Cerebellar nuclear complex (tissue), 1 donor: Measurements from ENCODE around the gene MBTPS2.
"Not testable (repeated sequence)": the region's sequence is repeated elsewhere in the genome, so short reads cannot be mapped to it uniquely, and the experiment has no call there.

Experiments used
- DNase-seq, 2 experiments: peaks; one replicate each; lab custom pipeline; 2025; lab: John Stamatoyannopoulos, UW

The MBTPS2 gene

DNA sequence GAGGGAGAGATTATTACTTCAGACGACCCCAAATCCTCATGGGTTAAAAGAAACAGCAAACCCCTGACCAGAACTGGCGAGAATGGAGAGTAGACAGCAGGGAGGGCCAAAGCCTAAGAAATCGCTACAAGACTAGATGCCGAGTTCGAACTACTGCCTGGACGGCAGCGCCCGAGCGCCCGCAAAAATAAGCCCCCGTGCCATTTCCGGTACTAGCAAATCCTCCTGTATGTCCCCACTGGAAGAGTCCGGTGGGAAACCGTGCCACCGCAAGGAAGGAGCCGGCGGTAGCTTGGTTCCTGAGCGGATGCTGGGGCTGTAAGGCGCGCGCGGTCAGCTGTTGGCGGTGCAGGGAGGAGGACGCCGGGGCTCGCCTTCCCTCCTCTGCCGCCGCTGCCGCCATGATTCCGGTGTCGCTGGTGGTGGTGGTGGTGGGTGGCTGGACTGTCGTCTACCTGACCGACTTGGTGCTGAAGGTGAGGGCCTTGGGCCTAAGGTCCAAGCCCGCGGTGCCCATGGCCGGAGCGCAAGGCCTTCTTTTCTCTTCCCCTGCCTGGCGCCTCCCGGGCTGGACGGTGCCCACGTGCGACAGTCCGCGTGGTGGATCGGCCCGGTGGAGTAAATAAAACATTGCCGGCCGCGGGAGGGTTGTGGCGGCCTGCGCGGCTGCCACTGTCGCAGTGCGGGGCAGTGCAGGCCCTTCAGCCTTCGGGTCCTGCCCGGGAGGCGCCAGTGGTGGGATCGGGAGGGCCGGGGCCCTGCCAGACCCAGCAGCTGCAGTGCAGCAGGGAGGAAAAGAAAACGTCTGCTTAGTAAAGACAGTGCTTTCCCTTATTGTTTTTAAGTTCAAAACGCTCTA lies at the start of gene MBTPS2:
MBTPS2 (plus strand) TSS at position 284 of the 859 bp plus-strand sequence; CDS start at position 402, 118 bp downstream.
- DNase-seq = no peak

DNA sequence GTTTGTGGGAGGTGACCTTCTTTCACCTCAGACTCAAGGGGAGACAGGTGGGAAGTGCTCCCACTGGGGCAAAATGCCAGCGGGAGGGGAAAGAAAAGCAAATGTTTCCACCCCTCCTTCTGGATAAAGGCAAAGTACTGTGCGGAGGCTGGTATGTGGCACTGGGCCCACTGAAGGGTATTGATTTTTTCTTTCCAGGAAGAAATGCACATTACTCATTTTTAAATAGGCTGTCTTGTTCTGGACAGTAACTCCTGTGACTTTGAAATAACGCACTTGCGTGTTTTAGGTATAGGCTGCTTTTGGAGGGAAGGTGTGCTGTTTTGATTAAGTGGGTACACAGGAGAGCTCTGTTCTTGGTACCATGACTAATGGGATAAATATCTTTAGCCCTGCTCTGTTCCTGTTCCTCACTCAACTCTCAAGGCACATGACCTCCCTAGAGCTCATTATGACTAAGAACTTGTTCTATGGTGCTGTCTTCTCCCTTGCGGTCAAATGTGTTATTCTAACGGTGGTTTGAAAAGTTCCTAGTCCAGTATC lies 40.7 kb upstream of the MBTPS2 start:
- no peak for DNase-seq

DNA sequence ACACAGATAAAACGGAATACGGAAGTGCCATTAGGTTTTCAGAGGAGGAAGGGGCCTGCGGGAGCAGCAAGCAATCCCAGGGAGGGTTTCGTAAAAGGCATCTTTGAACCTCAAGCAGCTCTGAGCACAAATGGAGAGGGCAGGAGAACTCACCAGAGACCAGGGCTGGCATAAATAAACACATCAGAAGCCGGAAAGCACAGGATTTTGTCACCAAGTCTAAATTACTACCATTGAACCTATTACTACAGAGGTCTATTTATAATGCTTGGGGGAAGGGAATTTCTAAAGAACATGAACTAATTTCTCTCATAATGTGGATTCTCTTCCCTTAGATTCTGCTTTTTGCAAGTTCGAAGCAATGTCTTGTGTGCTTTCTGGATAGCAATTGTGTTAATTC lies 39.6 kb upstream of the MBTPS2 start:
- DNase-seq = no peak

DNA sequence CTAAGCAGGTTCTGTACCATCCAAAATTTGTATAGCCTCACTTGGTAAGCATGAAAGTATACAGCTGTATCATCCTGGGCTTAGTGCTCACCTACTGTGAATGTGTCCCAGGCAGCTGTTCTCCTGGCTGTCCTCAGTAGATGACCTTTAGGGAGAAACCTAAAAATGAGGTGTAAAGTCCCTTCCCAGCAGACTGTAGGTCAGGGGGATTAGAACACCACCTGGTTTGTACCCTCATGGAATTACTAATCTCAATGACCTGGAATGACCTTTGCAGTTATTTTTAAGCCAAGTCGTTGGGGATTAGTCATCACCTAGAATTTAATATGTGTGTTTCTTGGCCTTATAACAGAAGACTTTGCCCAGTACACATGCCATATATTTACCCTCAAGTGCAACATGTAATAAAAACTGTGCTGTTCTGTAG lies 39.1 kb upstream of the MBTPS2 start:
- DNase-seq = no peak

DNA sequence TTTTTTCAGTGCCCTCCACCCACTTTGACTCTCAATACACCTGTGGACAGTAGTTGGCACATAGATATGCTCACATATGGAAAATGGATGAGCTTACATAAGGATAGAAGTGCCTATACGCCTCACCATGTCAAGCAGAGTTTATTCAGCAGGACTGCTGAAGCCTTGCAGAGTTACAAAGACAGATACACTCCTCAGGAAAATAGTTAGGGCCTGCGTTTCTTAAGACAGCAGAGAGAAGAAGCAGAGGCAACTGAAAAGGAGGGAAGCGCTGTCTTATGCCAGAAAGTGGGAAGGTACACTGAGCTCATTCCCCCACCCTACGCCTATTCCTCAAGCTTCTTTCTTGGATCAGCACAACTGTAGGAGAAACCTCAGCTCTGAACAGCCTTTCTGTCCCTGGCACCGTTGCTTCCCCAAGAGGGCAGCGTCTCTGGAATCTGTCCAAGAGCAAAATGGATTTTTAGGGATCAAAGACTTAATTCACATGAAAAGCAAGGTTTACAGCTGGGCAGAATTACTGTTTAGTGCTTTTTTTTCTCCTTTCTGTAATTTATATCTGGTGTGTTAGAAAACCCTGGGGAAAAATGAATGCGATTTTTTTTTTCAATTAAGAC lies 37.3 kb upstream of the MBTPS2 start:
- DNase-seq = no peak

DNA sequence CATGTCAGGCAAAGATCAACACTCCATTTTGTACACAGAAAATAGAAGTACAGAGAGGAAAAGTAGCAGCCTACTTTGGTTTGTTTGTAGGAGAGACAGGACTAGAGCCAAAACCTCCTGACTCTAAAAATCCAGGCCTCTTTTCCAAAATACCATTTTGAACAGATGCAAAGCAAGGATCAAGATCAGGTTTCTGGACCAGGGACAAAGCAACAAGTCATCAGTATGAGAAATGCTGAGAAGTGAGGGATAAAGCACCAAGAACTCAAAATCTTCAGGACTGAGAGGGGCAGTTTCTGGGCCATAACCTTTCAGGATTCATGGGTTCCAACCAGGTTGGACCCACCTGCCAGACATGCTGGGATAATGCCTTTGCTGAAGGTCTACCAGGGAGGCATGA lies 36.6 kb upstream of the MBTPS2 start:
- no peak for DNase-seq

DNA sequence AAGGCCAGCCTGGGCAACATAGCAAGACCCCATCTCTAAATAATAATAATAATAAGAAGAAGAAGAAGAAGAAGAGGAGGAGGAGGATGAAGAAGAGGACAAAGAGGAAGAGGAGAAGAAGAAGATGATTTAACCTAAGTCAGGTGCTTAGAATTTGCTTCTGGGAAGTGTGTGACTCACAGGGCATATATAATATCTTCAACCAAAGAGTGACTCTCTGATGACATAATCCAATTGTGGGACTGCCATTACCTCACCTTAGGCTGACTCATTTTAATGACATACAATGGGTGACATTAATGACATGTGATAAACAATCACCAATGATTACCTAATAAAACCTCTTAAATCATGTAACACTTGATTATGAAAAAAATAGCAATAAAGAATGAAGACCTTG lies 32.7 kb upstream of the MBTPS2 start:
- DNase-seq = no peak

DNA sequence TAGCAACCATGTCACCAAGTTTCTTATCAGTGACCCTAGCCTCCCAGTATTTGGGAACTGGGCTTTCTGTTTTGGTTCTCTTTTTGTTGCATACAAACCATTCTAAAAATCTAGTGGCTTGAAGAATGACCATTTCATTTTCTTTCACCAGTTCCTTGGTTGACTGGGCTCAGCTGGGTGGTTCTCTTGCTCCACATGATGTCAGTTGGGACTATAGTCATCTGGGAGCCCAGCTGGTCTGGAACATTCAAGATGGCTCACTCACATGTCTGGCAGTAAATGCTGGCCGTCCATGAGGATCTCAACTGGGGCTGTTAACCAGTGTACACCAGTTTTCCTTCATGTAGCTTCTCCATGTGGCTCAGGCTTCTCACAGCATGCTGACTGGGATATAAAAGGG lies 27.6 kb upstream of the MBTPS2 start:
- DNase-seq = no peak

DNA sequence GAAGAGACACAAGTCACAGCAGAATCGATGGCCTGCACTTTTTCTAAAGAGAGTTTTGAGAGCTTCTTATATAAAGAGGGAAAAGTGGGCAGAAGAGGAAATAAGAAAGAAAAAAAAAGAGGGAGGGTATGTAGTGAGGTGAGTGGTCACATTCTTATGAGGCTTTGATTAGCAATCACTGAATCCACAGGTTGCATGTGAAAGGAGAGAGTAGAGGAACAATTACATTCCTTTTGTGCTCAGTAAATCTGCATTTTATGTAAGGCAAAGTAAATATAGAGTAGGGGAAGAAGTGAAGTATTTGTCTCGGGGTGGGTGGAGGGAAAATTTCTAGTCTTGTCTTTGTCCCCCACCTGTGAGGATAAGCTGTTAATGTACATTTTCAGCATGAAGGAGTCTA lies 26.8 kb upstream of the MBTPS2 start:
- no peak for DNase-seq

DNA sequence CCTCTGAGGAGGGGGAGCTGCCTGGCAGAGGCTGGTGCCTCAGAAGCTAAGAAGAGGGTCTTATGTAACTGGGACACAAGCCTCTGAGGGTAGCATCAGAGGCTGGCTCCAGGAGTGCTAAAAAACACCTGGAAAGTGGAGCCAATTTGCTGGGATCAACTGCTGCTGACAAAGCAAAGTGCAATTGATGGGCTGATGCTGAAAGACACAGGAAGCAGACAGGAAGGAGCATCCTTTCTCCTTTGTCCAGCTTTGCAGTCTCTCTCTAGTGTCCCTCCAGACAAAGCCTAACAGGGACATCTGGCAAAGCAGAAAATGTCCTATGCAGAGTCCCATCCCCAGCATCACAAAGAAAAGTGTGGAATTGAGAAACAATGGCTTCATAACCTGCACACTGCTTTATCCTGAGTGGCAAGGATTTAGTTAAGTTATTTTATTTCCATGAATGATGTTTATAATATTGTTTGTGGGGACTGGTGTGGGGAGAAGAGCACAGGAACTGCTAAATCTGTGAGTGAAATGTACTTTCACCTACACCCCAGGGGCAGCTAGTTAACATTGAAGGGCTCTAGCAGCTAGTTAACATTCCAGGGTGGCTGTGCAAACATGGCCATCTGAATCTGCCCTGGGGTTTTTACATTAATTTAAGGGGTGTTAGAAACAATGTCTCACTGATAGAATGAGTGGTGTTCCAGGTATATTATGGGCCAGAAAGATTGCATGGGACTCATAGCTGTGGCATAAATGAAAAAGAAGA lies 25.6 kb upstream of the MBTPS2 start:
- no peak for DNase-seq

DNA sequence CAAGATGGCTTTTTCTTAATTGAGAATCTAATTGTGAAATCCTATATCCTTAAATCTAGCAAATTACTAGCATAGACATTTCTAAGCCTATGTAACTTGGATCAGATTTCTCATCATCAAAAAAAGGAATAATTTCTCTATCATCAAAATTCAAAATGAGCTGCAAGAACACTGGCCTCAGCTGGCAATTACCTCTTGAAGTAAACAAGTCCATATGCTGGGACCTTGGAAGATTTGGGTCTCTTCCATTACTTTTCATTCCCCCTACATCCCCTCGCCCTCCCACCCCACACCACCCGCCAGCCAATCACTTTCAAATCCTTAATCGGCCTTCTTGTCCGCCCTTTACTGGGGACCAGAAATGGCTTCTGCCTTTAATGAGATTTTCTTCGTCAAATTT lies 23.3 kb upstream of the MBTPS2 start:
- DNase-seq = no peak

DNA sequence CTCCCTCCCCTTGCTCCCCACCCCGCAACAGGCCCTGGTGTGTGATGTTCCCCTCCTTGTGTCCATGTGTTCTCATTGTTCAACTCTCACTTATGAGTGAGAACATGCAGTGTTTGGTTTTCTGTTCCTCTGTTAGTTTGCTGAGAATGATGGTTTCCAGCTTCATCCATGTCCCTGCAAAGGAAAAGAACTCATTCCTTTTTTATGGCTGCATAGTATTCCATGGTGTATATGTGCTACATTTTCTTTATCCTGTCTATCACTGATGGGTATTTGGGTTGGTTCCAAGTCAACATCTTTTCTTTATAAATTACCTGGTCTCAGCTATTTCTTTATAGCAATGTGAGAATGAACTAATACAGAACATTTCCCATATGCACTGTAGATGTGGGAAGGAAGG lies 19.2 kb upstream of the MBTPS2 start:
- DNase-seq = not testable (repeated sequence)

DNA sequence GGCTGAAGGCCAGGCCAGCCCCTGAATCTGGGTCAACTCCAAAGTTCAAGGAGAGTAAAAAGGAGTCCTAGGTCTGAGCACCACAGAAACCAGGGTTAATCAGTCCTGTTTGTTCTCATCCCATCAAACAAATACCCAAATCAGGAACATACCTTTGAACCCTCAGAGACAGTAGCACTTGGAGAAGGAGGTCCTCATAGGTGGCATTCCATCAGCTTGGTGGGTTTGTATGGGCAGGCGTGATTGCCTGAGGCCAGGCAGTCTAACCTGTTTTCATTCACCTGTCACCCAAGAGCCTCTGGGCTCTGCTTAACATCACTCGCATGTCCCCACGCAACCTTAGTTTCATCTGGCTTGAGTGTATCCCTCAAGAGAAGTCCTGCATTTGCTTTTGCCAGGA lies 17.5 kb upstream of the MBTPS2 start:
- DNase-seq = no peak

DNA sequence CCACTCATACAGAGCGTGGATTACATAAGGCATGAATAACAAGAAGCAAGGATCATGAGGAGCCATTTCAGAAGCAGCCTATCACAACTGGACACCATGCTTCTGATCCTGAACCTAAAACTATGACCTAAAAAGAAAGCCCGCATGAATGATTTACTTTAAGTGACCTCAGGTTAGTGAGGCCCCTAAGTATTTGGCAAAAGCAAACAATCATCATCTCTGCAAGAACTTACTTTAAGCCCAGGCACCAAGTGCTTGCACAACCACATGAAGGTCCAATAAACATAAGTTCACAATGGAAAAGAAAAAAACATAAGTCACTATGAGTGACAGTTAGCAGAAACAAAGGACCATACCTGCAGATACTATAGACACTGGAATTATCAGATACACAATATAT lies 7.9 kb upstream of the MBTPS2 start:
- DNase-seq = no peak

DNA sequence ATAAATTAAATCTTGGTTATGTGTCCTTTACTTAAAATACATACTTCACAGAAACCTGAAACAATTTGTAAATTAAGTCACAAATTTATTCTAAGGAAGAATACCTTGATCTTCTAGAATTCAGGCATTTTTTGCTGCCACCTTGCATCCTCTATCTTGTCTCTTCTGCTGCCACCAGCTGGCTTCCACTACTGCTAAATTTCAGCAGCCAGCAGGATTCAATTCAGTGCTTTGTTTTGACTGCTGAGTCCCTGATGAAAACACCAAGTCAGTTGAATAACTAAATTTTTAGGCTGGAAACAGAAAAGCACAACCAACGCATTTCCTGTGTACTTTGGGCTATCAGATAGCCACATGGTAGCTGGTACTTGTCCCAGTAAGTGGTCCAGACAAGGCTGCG lies 2.4 kb upstream of the MBTPS2 start:
- DNase-seq = no peak

DNA sequence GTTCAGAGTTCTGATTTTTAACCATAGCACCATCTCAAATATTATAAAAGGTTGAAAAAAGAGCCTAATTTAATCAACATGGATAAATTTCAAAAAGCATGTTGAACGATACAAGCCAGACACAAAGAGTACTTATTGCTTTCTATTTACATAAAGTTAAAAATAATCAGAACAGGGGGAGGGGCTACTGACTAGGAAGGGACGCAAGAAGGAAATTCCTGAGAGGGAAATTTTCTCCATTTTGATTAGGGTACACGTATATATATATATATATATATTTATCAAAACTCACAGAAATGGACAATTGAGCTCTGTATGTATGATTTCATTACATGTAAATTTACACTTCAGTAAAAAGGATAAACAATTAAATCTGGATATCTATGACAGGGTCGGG lies 482 bp upstream of the MBTPS2 start:
- DNase-seq = no peak

DNA sequence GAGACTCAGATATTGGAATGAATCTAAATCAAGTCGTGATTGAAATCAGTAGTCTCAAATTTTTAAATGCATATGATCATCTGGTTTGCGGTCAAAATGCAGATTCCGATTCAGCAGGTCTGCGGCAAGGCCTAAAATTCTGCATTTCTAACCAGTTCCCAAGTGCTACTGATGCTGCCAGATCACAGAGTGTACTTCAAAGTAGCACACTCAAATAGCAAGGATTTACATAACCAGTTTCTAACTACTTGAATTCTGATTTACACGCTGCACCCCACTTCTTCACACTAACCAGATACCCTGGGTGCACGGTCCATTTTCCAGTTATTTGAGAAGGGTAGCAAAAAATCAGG lies 752 bp downstream of the MBTPS2 start:
- no peak for DNase-seq

DNA sequence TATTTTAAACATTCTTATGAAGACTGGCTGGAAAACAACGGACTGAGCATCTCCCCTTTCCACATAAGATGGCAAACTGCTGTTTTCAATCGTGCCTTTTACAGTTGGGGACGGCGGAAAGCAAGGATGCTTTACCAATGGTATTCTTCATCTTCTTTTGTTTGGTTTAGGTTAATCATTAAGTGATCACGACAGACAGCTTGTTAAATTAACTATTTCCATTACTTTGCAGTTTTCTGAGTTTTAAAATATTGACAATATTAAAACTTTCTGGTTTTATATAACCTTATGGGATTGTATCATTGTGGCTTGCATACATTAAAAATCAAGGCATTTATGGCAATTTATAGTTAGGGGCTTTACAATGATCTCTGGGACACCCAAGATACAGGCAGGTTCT lies 3.8 kb downstream of the MBTPS2 start:
- no peak for DNase-seq

DNA sequence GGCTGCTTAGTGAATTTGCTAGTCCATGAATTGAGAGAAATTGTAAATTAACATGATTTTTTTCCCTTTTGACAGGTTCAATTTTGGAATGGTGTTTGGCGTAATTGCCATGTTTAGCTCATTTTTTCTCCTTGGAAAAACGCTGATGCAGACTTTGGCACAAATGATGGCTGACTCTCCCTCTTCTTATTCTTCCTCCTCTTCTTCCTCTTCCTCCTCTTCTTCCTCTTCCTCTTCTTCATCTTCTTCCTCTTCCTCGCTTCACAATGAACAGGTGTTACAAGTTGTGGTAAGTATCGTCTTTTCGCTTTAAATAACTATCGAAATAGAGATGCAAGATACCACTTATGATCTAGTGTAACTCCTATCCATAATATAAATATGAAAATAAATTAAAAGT lies 5.7 kb downstream of the MBTPS2 start:
- no peak for DNase-seq

DNA sequence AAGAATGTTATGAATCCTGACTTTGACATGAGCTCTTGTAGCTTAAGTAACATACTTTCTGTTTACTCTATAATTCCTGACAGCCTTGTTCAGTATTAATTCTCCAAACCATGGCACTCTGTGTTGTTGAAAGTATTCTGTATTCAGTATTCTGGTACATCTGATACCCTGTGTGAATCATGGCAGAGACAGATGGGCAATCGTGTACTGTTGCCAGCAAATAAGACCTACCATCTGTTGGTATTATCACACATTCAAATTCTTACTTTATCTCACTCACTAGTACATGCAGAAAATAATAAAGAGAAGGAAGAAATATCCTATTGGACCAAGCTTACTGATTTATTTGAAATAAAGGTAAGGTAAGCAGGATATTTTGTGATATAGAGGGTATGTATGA lies 7.9 kb downstream of the MBTPS2 start:
- peak; percentile 58 for DNase-seq

DNA sequence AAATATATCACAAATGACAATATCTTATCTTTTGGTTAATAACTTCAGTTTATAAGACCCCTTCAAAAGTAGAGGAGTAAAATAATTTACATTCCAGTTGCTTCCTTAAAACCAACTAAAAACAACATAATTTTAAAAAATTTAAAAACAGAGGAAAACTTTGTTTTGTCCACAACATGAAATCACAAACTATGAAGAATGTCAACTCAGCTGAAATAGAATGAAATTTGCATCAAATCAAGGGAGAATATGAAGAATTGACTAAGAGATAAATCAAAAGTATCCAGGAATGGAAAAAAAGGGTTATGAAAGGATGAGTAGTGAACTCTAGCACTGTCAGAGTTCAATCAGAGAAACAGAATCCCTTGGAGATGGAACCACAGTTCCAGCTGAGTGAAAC lies 14.2 kb downstream of the MBTPS2 start:
- DNase-seq = no peak

DNA sequence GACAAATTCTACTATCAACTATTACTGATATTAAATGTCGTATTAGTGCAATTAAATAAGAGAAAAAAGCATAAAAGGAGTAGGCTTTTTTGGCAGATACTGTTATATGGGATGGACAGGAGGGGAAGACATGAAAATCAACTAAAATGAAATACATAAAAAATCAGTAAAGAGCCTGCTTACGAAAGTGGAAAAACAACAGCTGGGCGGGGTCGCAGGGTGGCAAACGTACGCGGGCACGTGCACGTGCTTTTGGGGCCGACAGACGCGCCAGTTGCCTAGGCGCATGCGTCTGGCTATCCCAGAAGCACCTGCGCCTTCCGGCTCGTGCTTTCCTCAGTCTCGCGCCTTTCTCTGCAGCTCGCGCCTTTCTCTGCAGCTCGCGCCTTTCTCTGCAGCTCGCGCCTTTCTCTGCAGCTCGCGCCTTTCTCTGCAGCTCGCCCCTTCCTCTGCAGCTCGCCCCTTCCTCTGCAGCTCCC lies 16.6 kb downstream of the MBTPS2 start, which contains the start of gene YY2:
YY2 (plus strand) TSS at position 51 of the 479 bp plus-strand sequence. CDS start 498 bp downstream, outside the sequence.
- DNase-seq = no peak
